Measurements from ENCODE around the gene TESK2. TPM values are rescaled to one million over a fixed set of nuclear protein-coding genes. Genes with fewer than 3 reads are reported as not detected.

TESK2 gene
- polyA plus RNA-seq, 1 of the 3 experiments (the other 2 are of a cell fraction) = 1.3 TPM

- no peaks in the 10 kb centered on the region for H3K9me2 ChIP-seq
- H3K4me3 ChIP-seq (ENCODE audit: low read depth in 2 of 2, low read length in 1 of 2) = no peak overlapping the region
- no peaks in the 10 kb centered on the region for H3K27me3 ChIP-seq (ENCODE audit: insufficient read depth)
- no peak overlapping the region for H3K4me2 ChIP-seq
- peaks cover 9% of the 10 kb centered on the region for H3F3A ChIP-seq (replicated peaks; ENCODE audit: insufficient read depth)
- no peak for TF ChIP-seq TCF12 (IDR thresholded peaks at IDR 0.05)
- TF ChIP-seq CTCF (IDR thresholded peaks at IDR 0.05) = no peak
- no peak for TF ChIP-seq EZH2phosphoT487 (IDR thresholded peaks at IDR 0.05; ENCODE audit: borderline replicate concordance, low read depth)
- no peak for TF ChIP-seq SIN3A (IDR thresholded peaks at IDR 0.05; ENCODE audit: borderline replicate concordance, low read depth, low read length)
- no peak for TF ChIP-seq MAX (IDR thresholded peaks at IDR 0.05; ENCODE audit: low read depth)
- no peak for TF ChIP-seq POLR2AphosphoS5 (IDR thresholded peaks at IDR 0.05; ENCODE audit: low read depth, low read length)
- no peaks in the 10 kb centered on the region for H3K9me3 ChIP-seq
- no peak overlapping the region for H3K27ac ChIP-seq (ENCODE audit: low read depth in 2 of 2, low read length in 1 of 2)
- CTCF ChIA-PET = interaction anchor here (5.1 kb wide), 1 partner anchor 137 kb away, joined by 34 read pairs; no protein-coding TSS in a partner anchor
- 83% methylated on average over 4 of the region's 4 CpGs for WGBS (ENCODE audit: low lambda C conversion rate)
- 0 out of 4 replicates have a peak, but pooled peaks cover 0 to 5% of the 10 kb centered on the region in 2 experiments for H3K4me1 ChIP-seq (ENCODE audit: control insufficient read depth in 1 of 2, insufficient read depth in 2 of 2, low read depth in 1 of 2, low read length in 1 of 2)
- no peaks in the 10 kb centered on the region for H3K36me3 ChIP-seq (replicated peaks in 1 of 2; ENCODE audit: control insufficient read depth in 1 of 2, insufficient read depth in 2 of 2, low read length in 1 of 2)
- H2AFZ ChIP-seq (ENCODE audit: low read depth) = no peak overlapping the region
- no peak for DNase-seq
- POLR2A ChIA-PET = no interaction called here
- no peak overlapping the region for H3K9ac ChIP-seq
- no peaks in the 10 kb centered on the region for H3K79me2 ChIP-seq (ENCODE audit: insufficient read depth)
- no peaks in the 10 kb centered on the region for H4K20me1 ChIP-seq (ENCODE audit: insufficient read depth)
These were observed 134.8 kb downstream of the TESK2 start for GRCh38 chr1:45356186-45356585.

GRCh38 chr1:45355683-45356082 lies 135.3 kb downstream of the TESK2 start:
- Histone ChIP-seq H3F3A (replicated peaks; ENCODE audit: insufficient read depth) (peaks cover 9% of the 10 kb centered on the region), H3K79me2 (ENCODE audit: insufficient read depth) (no peaks in the 10 kb centered on the region), H3K9me3 (no peaks in the 10 kb centered on the region), H3K36me3 (replicated peaks in 1 of 2; ENCODE audit: control insufficient read depth in 1 of 2, insufficient read depth in 2 of 2, low read length in 1 of 2) (no peaks in the 10 kb centered on the region), H3K4me1 (ENCODE audit: control insufficient read depth in 1 of 2, insufficient read depth in 2 of 2, low read depth in 1 of 2, low read length in 1 of 2) (0 out of 4 replicates have a peak, but pooled peaks cover 0 to 5% of the 10 kb centered on the region in 2 experiments), H3K4me2 (no peak overlapping the region), H3K27ac (ENCODE audit: low read depth in 2 of 2, low read length in 1 of 2) (no peak overlapping the region), H3K9ac (no peak overlapping the region), H2AFZ (ENCODE audit: low read depth) (no peak overlapping the region), H3K9me2 (no peaks in the 10 kb centered on the region), H3K4me3 (ENCODE audit: low read depth in 2 of 2, low read length in 1 of 2) (no peak overlapping the region), H3K27me3 (ENCODE audit: insufficient read depth) (no peaks in the 10 kb centered on the region), H4K20me1 (ENCODE audit: insufficient read depth) (no peaks in the 10 kb centered on the region)
- no peak for DNase-seq
- CTCF ChIA-PET = interaction anchor here (1.1 to 5.1 kb wide), 2 partner anchors 137 to 215 kb away, joined by 3 to 34 read pairs; no protein-coding TSS in a partner anchor
- WGBS (ENCODE audit: low lambda C conversion rate) = 34% methylated on average over 2 of the region's 2 CpGs
- TF ChIP-seq FOXM1 (IDR thresholded peaks at IDR 0.05; ENCODE audit: low read depth) = no peak
- TF ChIP-seq TAF1 (IDR thresholded peaks at IDR 0.05; ENCODE audit: borderline replicate concordance, low read depth, low read length) = no peak
- TF ChIP-seq SIN3A (IDR thresholded peaks at IDR 0.05; ENCODE audit: borderline replicate concordance, low read depth, low read length) = no peak
- TF ChIP-seq MEF2A (IDR thresholded peaks at IDR 0.05; ENCODE audit: borderline replicate concordance, low read depth) = no peak
- TF ChIP-seq MXI1 (IDR thresholded peaks at IDR 0.05; ENCODE audit: low read depth, low read length) = no peak
- TF ChIP-seq NRF1 (IDR thresholded peaks at IDR 0.05; ENCODE audit: low read depth, low read length) = no peak
- TF ChIP-seq, protein P1, sequence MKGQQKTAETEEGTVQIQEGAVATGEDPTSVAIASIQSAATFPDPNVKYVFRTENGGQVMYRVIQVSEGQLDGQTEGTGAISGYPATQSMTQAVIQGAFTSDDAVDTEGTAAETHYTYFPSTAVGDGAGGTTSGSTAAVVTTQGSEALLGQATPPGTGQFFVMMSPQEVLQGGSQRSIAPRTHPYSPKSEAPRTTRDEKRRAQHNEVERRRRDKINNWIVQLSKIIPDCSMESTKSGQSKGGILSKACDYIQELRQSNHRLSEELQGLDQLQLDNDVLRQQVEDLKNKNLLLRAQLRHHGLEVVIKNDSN (IDR thresholded peaks at IDR 0.05; ENCODE audit: borderline replicate concordance, low read depth) = no peak
- TF ChIP-seq TEAD4 (IDR thresholded peaks at IDR 0.05; ENCODE audit: borderline replicate concordance, insufficient read depth) = no peak
- no peak for TF ChIP-seq GATA2 (CRISPR knock-in tag; IDR thresholded peaks at IDR 0.05)
- no peak for TF ChIP-seq NFIC (IDR thresholded peaks at IDR 0.05; ENCODE audit: borderline replicate concordance)
- no peak for TF ChIP-seq JUND (IDR thresholded peaks at IDR 0.05)
- no peak for TF ChIP-seq PBX3 (IDR thresholded peaks at IDR 0.05)
- no peak for TF ChIP-seq FOSL2 (IDR thresholded peaks at IDR 0.05; ENCODE audit: borderline replicate concordance, low read depth)
- POLR2A ChIA-PET = no interaction called here
